Umbilical cord (tissue), 2 donors: ENCODE measurements around the gene SP1. TPM values are rescaled to one million over a fixed set of nuclear protein-coding genes. Genes with fewer than 3 reads are reported as not detected.
A peak's percentile ranks its signal among the peaks of the same experiment; 100 is the strongest.
"Not testable (repeated sequence)": the region's sequence is repeated elsewhere in the genome, so short reads cannot be mapped to it uniquely, and the experiment has no call there.

Source experiments
- DNase-seq: peaks from one replicate; pipeline ENCODE4 v3.0.0-alpha.2; 2015; ENCODE audit warnings: low spot score
- total RNA-seq: library from RNA; depleted of rRNA; stranded (reverse); fragments of >200 nt; gene quantifications from one replicate; pipeline ENCODE4 v1.2.3, GENCODE V29; 2014; ENCODE audit warnings: low replicate concordance; ENCODE audit not compliant: insufficient read depth

The SP1 gene
- 28.6 TPM for total RNA-seq

DNA sequence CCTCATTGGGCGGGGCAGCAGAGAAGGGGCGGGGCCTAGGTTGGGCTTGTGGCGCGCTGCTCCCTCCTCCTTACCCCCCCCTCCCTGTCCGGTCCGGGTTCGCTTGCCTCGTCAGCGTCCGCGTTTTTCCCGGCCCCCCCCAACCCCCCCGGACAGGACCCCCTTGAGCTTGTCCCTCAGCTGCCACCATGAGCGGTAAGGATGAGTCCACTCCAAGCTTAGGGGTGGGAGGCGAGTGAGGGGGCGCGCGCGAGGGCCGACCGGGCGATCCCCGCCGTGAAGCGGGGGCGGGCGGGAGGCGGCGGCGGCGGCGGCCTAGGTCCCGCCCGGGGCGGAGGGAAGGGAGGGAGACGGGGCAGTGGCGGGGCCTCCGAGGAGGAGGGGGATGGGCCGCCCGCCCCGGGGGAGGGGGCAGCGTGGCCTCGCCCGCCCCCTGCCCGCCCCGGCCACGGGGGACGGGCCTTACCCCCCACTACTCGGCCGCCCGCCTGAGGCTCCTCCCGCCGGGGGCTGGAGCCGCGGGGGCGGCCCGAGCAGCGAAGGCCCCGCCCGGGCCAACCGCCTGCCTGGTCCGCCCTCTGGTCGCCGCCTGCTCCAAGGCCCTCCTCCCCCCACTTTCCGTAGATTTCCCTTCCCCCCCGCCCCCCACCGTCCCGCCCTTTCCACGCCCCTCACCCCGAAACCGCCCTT is at the start of gene SP1:
Gene SP1, plus strand, starts transcription at position 73 of the 690 bp plus-strand sequence. Its CDS starts 116 bp downstream, at position 189.
- DNase-seq, result peak; percentile 96

DNA sequence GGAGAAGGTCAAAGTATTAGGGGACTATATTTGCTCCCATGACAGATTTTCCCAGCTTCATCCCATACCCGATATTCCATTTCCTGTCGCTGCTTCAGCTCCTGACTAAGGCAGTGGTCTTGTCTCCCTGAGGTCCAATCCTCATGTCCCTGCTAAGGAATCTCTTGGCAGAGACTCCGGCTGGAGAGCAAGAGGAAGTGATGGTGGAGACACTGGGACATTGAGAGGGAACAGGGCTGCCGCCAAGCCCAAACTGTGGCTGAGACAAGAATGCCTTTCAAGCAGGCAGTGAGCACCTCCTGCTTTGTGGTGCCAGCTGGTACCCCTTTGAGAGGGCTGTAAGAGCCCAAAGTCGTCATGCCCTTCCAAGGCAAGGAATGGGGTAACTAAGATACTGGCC is 49.3 kb upstream of the SP1 start:
- DNase-seq, result no peak

DNA sequence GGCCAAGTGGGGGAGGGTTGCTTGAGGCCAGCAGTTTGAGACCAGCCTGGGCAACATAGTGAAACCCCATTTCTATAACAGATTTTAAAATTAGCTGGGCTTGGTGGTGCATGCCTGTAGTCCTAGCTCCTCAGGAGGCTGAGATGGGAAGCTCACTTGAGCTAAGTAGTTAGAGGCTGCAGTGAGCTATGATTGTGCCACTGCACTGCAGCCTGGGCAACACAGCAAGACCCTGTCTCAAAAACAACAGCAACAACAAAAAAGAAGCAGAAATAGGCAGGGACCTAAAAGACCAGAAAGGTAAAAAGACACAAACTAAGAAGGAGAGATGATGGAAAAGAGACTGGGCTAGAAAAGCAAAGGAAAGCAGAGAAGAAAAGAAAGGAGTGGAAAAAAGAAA is 47.6 kb upstream of the SP1 start:
- not testable (repeated sequence) for DNase-seq

DNA sequence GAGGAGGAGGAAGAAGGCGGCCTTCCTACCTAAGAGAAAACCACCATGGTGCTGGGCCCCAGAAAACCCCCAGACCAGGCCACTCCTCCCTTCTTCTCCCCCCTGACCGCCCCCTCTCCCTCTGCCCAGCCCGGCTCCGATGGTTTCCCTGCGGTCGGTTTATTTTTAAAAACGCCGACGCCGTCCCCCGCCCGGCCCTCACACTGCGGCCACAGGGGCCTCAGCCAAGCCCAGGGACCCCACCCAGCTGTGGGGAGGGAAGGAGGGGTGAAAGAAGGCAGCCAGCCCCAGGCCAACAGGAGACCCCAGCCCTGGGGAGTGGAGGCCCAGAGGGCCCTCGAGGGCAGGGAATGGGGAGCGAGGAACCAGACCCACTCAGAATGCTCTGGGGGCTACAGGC is 47.2 kb upstream of the SP1 start:
- no peak for DNase-seq

DNA sequence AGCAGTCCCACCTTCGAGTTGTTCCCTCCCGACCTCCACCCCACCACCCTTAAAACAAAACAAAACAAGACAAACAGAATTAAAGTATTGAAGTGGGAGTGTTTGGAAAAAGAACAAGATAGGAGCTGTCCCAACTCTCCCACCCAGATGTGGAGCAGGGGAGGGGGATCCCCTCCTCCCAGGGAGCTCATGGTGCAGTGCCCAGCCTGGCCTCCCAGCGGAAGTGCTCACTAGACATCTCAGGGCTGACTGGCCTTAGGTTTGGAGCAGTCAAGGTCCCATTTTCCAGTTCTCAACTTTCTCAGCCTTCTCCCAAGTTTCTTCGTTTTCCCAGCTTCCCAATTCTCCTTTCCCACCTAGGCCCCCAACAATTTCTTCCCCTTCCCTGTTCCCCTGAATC is 46.7 kb upstream of the SP1 start:
- DNase-seq, result no peak

DNA sequence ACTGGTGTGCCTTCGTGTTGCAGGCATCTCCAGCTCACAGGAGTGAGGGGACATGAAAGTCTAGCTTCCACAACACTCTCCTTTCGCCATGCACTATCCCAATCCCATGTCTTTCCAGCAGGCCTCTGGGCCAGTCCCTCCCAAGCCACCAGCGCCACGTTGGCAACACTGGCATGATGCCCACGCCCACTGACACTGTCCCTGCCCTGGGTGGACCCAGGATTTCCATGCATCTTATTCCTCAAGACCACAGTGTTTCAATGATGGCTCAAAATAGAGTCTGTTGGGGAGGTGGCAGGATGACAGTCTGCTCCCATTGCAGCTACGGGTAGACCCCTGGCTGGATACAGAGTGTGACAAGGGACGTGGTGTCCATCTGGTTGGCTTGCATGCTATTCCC is 46.1 kb upstream of the SP1 start:
- no peak for DNase-seq

DNA sequence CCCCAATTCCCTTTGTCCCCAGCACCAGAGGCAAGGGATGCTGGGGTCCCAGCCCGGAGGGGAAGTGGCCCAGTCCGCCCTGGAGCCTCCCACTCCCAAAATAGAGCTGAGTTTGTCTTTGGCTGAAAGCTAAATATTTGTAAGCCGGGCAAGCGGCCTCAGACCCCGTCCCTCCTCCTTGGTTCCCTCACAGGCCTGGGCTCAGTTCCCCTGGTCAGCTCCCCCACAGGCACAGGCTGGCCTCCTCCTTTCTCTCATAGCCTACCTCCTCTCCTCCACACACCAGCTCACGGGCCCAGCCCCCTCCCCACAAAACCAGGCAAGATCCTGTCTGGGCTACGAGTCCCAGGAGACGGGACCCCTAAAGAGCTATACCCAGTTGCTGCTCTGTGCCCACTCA is 45.2 kb upstream of the SP1 start:
- no peak for DNase-seq

DNA sequence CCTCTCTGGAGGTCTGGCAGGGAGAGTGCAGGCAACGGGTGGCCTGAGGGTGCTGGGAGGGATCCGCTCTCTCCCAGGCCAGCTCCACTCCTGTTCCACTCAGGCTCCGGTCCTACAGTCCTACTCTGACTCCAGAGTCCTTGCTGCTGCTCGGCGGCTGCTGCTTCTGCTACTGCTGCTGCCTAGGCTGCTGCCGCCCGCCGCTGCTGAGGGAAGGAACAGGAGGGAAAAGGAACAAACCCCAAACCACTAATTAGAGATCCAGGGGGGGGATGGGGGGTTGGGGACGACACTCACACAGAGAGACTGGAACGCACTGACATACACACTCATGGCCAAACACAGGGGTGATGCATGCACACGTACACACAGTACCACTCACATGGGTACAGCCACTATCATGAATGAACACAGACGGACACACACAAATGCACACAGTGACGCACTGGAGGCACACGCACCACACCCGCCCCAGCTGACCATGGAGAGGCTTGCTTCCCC is 43.7 kb upstream of the SP1 start, which contains the start of gene SP7:
Gene SP7, minus strand, starts transcription at position 174 of the 501 bp plus-strand sequence. CDS start 708 bp downstream, outside the sequence.
- peak; percentile 46 for DNase-seq

DNA sequence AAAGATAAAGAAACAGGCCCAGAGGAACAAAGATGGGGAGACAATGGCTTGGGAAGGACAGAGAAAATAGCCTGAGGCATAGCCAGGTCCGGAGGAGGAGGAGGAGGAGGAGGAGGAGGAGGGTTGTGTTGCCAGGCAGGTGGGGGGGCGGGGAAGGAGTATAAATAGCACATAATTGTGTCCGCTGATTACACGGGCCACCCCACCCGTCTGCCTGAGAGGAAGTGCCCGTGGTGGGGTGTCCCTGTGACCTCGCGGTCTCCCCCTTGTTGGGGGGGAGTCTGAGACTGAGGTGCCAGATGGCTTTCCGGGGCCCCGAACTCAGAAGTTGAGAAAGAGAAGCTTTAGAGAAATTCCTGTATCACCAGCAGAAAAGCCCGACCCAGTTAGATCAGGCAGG is 42.0 kb upstream of the SP1 start:
- DNase-seq, result no peak

DNA sequence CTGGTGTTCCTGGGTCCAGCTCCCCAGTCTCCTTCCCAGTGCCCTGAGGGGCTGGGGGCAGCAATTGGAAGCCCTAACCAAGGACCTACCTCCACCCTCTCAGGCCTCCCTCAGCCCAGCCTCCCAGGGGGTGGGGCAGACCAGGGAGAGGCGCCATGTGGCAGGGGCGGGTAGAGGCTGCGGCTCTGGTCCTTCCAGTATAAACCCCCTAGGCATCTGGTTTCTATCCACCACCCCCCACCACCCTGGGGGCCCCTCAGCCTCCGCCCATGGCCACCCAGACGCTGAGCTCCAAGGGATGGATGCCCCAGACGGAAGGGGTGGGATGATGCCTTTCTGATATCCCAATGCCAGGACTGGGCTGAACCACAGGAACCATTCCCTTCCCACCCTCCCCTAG is 41.1 kb upstream of the SP1 start:
- peak; percentile 92 for DNase-seq

DNA sequence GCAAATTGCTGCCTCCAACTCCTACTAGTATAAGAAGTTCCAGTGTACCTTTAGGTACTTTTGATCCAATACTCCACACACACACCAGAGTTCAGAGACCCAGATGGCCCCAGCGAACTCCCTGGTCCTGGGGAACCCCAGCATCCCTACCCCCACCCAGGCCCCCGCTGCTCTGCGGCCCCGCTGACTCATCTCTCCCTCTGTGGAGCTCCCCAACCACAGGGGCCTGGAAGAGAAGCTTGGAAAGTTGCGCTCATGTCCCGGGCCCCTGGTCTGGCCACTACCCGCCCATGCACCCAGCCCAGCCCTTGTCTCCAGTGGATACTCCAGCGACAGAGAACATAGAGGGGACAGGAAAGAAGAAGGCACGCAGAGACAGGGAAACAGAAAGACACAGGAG is 39.6 kb upstream of the SP1 start:
- DNase-seq, result no peak

DNA sequence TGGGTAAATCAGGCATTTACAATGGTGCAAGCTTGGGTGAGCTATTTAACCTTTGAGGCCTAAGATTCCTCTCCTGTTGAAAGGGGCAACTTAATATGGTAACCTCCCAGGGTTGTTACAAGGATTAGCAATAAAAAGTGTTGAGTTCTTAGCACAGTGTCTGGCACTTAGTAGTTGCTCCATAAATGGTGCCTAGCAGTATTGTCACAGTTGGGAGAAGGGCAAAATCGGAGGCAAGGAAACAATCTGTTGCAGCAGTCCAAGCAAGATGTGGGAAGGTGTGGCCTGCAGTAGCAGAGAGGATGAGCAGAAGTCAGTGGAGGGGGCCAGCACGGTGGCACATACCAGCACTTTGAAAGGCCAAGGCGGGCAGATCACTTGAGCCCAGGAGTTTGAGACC is 36.5 kb upstream of the SP1 start:
- DNase-seq, result no peak

DNA sequence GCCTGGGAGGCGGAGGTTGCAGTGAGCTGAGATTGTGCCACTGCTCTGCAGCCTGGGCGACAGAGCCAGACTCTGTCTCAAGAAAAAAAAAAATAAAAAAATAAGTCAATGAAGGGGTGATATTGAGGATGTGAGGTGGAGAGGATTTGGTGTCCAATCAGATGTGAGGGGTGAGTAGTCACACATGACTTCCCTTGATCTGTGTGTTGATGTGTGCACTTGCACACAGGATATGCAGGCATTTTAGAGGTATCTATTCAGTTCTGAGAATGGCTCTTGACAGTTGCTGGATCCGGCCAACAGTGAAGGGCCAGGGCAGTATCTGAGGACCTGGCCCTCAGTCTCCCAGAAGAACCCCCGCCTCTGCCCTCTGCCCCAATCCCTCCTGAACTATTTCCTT is 36.0 kb upstream of the SP1 start:
- DNase-seq, result no peak

DNA sequence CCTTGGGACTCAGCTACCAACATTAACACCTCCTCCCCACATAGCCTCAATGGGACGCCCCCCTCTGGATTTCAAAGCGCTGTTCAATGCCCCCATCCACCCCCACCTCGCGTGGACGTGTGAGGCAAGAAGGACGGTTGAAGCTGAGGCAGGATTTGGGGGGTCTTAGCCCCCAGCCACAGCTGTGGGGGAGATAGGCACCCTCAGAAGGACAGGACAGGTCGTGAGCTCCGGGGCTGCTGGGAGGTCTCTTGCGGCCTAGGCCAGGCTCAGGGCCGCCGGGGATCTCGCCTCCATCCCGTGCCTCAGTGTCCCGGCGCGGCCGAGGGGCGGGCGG is 35.5 kb upstream of the SP1 start:
- DNase-seq, result no peak

DNA sequence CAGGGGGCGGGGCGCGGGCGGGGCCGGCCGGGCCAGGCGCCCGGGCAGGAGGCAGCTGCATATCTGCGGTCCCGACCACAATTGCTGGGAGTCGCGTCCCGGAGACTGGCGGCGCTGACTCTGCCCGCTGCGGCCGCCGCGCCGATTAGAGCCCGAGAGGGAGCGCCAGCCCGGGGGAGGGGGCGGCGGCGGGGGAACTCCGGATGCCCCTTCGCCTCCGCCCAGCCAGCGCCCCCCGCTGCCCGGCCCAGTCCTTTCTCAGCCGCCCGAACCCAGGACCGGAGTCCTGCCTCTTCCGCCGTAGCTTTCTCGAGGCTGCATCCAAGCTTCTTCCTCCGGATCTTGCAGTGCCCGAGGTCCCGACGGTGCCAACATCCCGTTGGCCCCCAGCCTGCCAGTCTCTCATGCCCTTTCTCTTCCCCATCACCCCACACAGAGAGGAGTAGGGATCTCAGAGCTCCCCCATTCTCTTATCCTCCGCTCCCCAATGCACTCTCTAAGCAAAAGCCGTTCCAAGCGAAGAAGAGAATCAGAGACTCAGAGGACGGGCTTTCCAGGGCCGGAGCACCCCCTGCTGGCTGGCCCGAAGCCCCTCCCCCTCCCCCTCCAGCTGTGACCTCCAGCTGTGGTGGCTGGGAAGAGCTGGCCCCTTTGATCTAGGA is 35.0 kb upstream of the SP1 start:
- peak; percentile 86 for DNase-seq

DNA sequence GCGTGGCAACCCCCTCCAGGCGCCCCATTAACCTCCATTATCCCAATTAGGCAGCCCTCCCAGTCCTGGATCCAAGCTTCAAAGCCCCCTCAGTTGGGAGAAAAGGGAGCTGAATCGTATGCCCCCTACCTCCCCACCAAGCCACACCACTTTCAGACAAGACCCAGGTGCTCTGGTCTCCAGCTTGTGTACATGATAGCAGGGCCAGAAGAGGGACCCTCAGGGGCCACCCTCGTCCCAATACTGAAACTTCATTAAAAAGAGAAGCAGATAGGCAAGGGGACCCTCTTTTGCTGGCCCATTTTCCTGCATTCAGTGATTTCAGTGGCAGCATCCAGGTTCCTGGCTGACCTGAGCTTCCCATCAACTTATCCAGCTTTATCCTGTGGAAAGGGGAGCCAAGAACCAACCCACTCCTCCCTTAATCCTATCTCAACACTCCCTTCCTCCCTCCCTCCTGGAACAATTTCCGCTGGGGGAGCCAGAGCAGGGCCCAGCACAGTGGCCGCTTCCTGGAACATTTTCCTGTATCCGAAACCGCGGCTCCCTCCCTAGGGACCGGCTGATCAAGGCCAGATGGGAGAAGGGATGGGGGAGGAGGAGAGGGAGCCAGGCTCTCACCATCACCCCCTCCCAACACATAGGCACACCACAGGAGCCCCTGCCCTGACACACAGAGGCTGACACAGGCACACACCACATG is 34.3 kb upstream of the SP1 start:
- peak; percentile 54 for DNase-seq

DNA sequence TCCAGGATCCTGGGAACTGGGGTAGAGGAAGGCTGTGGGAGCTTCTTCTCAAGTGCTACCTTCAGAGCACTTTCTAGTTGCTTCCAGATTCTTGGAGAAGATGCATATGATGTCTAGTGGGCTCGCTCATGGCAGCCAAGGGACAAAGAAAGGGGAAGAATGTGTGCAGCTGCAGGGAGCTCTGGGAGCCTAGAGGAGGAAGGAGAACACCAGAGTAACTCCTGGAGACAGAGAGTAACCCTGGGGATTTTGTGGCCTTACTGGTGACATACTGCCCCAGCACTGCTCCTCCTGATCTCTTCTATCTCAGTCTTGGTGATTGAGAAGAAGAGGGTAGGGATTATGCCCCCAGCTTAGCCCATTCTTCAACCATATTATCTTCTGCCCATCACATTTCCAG is 33.5 kb upstream of the SP1 start:
- DNase-seq, result no peak

DNA sequence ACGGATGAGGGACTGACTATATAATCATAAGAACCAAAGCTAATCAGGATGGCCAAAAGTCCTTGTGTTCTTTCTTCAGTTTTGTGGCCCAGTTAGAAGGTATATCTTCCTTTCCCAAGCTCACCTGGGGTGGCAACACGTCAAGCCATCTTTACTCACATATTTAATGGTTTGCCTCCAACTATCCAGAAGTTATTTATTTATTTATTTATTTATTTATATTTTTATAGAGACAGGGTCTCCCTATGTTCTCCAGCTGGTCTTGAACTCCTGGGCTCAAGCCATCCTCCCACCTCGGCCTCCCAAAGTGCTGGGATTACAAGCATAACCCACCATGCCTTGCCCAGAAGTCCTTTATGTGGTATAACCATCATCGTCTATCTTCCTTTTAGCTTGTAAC is 32.1 kb upstream of the SP1 start:
- DNase-seq, result no peak

DNA sequence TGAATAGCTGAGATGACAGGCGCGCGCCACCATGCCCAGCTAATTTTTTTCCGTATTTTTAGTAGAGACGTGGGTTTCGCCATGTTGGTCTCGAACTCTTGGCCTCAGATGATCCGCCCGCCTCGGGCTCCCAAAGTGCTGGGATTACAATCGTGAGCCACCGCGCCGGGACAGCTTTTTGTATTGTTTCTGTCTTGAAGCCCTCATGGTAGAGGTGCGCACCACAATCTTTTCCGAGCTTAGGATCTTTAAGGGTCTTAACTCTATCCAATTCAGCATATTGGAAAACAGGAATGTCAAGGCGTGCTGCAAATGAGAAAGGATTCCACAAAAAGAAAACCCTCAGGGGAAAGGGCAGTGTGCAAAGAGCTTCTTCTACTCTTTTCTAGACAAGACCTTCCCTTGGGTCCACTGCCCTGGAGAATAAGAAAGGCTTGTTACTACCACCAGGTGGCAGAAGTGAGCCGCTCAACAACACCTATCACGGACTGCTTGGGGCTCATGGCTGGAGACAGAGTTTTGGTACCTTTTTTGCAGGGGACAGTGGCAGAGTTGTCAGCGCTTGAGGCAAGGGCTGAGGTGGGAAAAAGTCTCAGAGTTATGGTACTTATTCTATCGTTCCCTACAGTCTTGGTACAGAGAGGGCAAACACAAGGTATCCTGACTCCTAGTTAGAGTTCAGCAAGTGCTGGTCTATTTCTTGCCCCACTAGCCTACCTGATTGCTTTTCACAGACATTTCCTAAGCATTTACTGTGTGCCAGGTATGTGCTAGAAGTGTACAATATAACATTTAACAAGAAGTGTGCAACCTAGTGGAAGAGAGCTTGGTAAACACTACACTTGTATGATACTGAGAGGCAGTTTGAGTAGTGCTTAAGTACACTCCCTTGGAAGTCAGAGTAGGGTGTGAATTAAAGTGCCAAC is 27.4 kb upstream of the SP1 start:
- peak; percentile 90 for DNase-seq

DNA sequence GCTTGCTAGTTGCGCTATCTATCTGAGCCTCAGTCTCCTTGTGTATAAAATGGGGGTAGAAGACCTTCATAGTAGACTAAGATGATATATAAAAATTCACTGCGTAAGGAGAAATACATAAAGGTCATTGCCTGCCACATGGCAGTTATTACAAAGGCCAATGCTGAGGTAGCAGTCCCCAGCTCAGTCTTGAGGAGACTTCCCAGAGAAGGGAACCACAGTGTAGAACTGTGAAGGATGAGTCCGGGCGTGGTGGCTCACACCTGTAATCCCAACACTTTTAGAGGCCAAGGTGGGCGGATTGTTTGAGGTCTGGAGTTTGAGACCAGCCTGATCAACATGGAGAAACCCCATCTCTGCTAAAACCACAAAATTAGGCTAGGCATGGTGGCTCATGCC is 26.7 kb upstream of the SP1 start:
- no peak for DNase-seq

DNA sequence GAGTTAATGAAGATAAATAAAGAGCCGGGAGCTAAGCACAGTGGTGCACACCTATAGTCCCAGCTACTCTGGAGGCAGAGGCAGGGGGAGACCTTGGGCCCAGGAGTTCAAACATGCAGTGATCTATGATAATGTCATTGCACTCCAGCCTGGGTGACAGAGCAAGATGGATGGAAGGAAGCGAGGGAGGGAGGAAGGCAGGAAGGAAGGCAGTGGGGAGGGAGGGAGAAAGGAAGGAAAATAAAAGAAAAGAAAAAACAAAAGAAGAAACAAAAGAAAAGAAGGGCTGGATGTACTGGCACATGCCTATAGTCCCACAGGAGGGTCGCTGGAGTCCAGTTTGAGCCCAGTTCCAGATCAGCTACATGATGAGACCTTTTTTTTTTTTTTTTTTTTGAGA is 24.9 kb upstream of the SP1 start:
- no peak for DNase-seq
